ENCODE results near the gene MAB21L3. TPM values are rescaled to one million over a fixed set of nuclear protein-coding genes. Genes with fewer than 3 reads are reported as not detected.

The MAB21L3 gene
- total and polyA plus RNA-seq, 12 donors: 0.07 TPM; not detected in 11

DNA sequence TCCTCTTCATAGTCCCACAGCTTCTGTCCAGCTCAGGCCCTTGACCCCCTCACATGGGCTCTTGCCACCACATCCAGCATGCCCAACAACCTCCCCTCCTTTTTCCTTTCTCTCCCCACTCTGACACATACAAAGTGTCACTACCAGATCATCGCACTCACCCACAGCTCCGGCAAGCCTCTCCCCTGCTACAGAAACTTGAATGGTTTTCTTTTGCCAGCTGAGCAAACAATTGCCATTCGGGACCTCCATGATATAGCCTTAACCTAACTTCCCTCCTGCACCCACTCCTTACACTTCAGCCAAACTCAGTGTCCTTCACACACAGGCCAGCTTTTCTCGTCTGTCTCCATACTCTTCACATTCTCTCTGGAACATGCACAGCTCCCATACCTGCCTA, 43.3 kb downstream of the MAB21L3 start:
- ATAC-seq (no peak), DNase-seq (no peak)
- Histone ChIP-seq H3K27me3 (no peaks in the 10 kb centered on the region), H3K4me3 (no peak overlapping the region), H3K9me3 (peaks cover 0 to 24% (median 5%) of the 10 kb centered on the region in 11 donors), H3K4me1 (peaks cover 0 to 21% (median 11%) of the 10 kb centered on the region in 9 donors), H3K36me3 (no peaks in the 10 kb centered on the region), H3K27ac (no peak overlapping the region)
- TF ChIP-seq, protein P1, sequence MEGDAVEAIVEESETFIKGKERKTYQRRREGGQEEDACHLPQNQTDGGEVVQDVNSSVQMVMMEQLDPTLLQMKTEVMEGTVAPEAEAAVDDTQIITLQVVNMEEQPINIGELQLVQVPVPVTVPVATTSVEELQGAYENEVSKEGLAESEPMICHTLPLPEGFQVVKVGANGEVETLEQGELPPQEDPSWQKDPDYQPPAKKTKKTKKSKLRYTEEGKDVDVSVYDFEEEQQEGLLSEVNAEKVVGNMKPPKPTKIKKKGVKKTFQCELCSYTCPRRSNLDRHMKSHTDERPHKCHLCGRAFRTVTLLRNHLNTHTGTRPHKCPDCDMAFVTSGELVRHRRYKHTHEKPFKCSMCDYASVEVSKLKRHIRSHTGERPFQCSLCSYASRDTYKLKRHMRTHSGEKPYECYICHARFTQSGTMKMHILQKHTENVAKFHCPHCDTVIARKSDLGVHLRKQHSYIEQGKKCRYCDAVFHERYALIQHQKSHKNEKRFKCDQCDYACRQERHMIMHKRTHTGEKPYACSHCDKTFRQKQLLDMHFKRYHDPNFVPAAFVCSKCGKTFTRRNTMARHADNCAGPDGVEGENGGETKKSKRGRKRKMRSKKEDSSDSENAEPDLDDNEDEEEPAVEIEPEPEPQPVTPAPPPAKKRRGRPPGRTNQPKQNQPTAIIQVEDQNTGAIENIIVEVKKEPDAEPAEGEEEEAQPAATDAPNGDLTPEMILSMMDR (IDR thresholded peaks at IDR 0.05): no peak
- intact Hi-C loops (cut with DNase I): loop anchor here in 7 of 10 donors (5.0 to 10.0 kb wide), 6 partner anchors 210 to 333 kb away; partner anchors contain the start of gene ATP1A1 (in 2 of the 7)
- WGBS, 2 donors: 86 to 90% methylated on average over 4 of the region's 4 CpGs

GRCh38 chr1:116157096-116157495, 45.9 kb downstream of the MAB21L3 start:
- intact Hi-C loops (cut with DNase I): loop anchor here in 3 of 10 donors (5.0 to 10.0 kb wide), 3 partner anchors 208 to 330 kb away; no protein-coding TSS in a partner anchor
- ATAC-seq (no peak), DNase-seq (no peak)
- no peaks in the 10 kb centered on the region for H3K27me3 ChIP-seq
- H3K4me3 ChIP-seq: no peak overlapping the region
- peaks cover 0 to 27% (median 5%) of the 10 kb centered on the region in 11 donors for H3K9me3 ChIP-seq
- no peak overlapping the region for H3K27ac ChIP-seq
- H3K4me1 ChIP-seq: peaks cover 0 to 3% (median 3%) of the 10 kb centered on the region in 9 donors
- no peaks in the 10 kb centered on the region for H3K36me3 ChIP-seq
- TF ChIP-seq, protein P1 (IDR thresholded peaks at IDR 0.05): no peak
- WGBS, 2 donors: 73 to 78% methylated on average over 4 of the region's 4 CpGs

DNA sequence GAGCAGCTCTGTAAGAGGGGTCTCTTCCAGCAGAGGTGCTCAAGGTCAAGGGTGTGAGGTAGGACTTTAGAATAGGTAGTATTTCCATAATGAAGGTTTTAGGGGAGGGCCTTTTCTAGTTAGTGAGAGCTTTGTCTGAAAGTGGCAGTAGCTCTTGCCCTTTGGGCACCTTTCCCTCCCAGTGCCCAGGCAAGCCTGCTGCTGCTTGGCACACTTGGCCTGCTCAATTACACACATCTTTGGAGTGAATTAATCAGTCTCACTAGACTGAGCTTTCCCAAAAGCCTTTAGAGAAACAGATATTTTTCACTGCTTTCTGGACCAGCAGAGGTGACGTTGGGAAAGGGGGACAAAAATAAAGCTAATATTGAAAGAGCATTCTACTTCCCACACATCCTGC, 48.0 kb downstream of the MAB21L3 start:
- DNase-seq (no peak), ATAC-seq (no peak)
- TF ChIP-seq, protein P1 (IDR thresholded peaks at IDR 0.05): no peak
- no peak overlapping the region for H3K27ac ChIP-seq
- WGBS, 2 donors: 78 to 84% methylated on average over 1 of the region's 1 CpG
- peaks cover 0 to 6% (median 0%) of the 10 kb centered on the region in 9 donors for H3K4me1 ChIP-seq
- H3K36me3 ChIP-seq: no peaks in the 10 kb centered on the region
- peaks cover 0 to 27% (median 5%) of the 10 kb centered on the region in 11 donors for H3K9me3 ChIP-seq
- no peaks in the 10 kb centered on the region for H3K27me3 ChIP-seq
- no peak overlapping the region for H3K4me3 ChIP-seq
- intact Hi-C loops (cut with DNase I): loop anchor here in 3 of 10 donors (5.0 to 10.0 kb wide), 3 partner anchors 206 to 328 kb away; no protein-coding TSS in a partner anchor

GRCh38 chr1:116159611-116160010, 48.4 kb downstream of the MAB21L3 start:
- no peak for ATAC-seq
- Histone ChIP-seq H3K36me3 (no peaks in the 10 kb centered on the region), H3K4me1 (peaks cover 0 to 10% (median 4%) of the 10 kb centered on the region in 9 donors), H3K9me3 (peaks cover 0 to 27% (median 5%) of the 10 kb centered on the region in 11 donors), H3K4me3 (no peak overlapping the region), H3K27me3 (no peaks in the 10 kb centered on the region), H3K27ac (no peak overlapping the region)
- TF ChIP-seq, protein P1 (IDR thresholded peaks at IDR 0.05): no peak
- intact Hi-C loops (cut with DNase I): loop anchor here in 3 of 10 donors (5.0 to 10.0 kb wide), 3 partner anchors 205 to 328 kb away; no protein-coding TSS in a partner anchor
- no peak for DNase-seq
- WGBS, 2 donors: 53 to 61% methylated on average over 1 of the region's 1 CpG
